Measurements from ENCODE around the gene TPRA1.

Gene TPRA1

DNA sequence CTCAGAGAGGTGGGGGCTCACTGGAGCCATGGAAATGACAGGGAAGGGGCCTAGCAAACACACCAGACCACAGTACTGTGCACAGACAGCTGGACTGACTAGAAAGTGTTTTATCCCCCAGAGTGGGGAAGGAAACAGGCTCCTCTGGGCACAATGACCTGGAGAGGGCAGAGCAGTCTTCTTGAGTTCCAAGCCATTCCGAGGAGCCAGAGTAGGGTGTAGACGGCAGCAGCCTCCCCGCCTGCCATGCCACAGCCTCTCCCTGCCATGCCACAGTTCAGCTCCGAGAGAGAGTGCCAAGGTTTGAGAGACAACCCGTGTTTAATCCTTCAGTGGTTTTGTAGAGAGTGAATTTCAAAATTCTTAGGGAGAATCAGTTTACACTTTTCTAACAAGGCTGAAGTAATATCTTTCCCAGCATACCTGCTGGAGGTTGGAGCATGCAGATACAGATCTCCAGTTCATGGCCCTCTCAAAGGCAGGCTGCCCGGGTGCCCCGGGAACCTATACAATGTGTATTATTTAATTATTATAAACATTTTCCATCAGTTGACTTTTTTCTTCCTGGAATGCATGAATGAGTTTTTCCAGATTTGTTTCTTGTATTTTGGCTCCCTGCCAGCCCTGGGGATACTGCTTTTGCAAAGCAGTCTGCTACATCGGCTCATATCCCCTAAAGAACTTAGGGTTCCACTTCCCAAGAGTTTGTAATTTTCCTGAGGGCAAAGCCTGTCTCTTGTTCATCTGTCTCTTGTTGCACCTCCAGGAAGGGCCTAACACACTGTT is 41.7 kb upstream of the TPRA1 start:
- H4K20me1 ChIP-seq (ENCODE audit: insufficient read depth, low read length): no peaks in the 10 kb centered on the region
- no peak for TF ChIP-seq EZH2 (IDR thresholded peaks at IDR 0.05; ENCODE audit: borderline replicate concordance, low read depth, low read length, severe bottlenecking)
- TF ChIP-seq, protein P1, sequence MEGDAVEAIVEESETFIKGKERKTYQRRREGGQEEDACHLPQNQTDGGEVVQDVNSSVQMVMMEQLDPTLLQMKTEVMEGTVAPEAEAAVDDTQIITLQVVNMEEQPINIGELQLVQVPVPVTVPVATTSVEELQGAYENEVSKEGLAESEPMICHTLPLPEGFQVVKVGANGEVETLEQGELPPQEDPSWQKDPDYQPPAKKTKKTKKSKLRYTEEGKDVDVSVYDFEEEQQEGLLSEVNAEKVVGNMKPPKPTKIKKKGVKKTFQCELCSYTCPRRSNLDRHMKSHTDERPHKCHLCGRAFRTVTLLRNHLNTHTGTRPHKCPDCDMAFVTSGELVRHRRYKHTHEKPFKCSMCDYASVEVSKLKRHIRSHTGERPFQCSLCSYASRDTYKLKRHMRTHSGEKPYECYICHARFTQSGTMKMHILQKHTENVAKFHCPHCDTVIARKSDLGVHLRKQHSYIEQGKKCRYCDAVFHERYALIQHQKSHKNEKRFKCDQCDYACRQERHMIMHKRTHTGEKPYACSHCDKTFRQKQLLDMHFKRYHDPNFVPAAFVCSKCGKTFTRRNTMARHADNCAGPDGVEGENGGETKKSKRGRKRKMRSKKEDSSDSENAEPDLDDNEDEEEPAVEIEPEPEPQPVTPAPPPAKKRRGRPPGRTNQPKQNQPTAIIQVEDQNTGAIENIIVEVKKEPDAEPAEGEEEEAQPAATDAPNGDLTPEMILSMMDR (IDR thresholded peaks at IDR 0.05; ENCODE audit: borderline replicate concordance, extremely low read depth, low read length, poor library complexity, severe bottlenecking): no peak
- peaks cover 3% of the 10 kb centered on the region for H3K4me1 ChIP-seq (ENCODE audit: insufficient read depth, low read length)
- no peak overlapping the region for H3K27ac ChIP-seq (ENCODE audit: low read length)
- no peak for ATAC-seq (ENCODE audit: insufficient read depth, low read depth)
- H3K36me3 ChIP-seq (ENCODE audit: insufficient read depth, low read length): no peaks in the 10 kb centered on the region
- peaks cover 4% of the 10 kb centered on the region for H3K27me3 ChIP-seq (ENCODE audit: insufficient read depth, low read length, poor library complexity)
- no peak overlapping the region for H2AFZ ChIP-seq (ENCODE audit: low read depth, low read length)
- no peak overlapping the region for H3K4me2 ChIP-seq (ENCODE audit: insufficient read depth, low read length)
- DNase-seq: no peak
- H3K79me2 ChIP-seq (ENCODE audit: insufficient read depth, low read length): no peaks in the 10 kb centered on the region
- H3K9me3 ChIP-seq (ENCODE audit: insufficient read depth, low read length, severe bottlenecking): no peaks in the 10 kb centered on the region
- H3K9ac ChIP-seq (ENCODE audit: low read depth, low read length): no peak overlapping the region
- H3K4me3 ChIP-seq (ENCODE audit: low read depth in 1 of 2, low read length in 2 of 2): no peak overlapping the region

DNA sequence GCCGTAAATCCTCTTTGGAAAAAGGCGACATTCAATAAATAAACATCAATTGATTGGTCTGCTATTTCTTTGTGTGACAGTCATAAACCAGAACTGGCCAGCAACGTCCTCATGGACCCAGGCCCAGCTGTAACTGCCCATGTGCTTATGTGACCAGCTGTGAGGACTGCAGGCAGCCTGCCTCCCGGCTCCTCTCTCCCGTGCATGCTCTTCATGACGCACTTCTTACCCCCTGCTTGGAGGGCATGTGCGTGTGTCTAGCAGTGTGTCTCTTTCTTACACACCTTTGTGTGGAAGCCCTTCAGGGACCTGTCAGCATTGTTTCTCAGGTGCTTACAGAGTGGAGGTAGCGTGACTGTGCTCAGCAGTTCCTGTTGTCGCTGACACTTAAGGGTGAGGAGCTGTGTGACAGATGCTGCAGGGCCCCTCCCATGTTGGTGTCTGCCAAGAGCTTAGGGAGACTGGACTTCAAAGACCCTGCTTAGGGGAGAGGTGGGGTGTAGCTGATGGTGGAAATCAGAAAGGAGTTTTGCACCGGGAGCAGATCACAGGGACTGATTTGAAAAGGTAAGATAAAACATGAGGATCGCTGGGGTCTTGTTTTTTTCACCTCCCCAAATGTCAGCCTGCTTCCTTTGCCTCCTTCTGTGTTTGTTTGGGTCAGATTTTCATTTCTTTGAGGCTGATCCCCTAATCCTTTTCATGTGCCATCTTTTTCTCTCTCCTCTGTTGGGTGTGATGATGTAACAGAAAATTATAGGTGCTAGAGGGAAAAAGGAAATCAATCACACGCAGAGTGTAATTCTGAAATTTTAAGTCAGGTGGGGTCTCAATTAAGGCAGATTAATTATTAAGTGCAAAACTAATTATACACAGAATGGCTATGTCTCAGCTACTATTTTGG is 40.5 kb upstream of the TPRA1 start:
- Histone ChIP-seq H3K9ac (ENCODE audit: low read depth, low read length) (no peak overlapping the region), H3K27me3 (ENCODE audit: insufficient read depth, low read length, poor library complexity) (peaks cover 4% of the 10 kb centered on the region), H3K79me2 (ENCODE audit: insufficient read depth, low read length) (no peaks in the 10 kb centered on the region), H2AFZ (ENCODE audit: low read depth, low read length) (no peak overlapping the region), H4K20me1 (ENCODE audit: insufficient read depth, low read length) (no peaks in the 10 kb centered on the region), H3K27ac (ENCODE audit: low read length) (no peak overlapping the region), H3K4me1 (ENCODE audit: insufficient read depth, low read length) (no peaks in the 10 kb centered on the region), H3K9me3 (ENCODE audit: insufficient read depth, low read length, severe bottlenecking) (no peaks in the 10 kb centered on the region), H3K4me3 (ENCODE audit: low read depth in 1 of 2, low read length in 2 of 2) (no peak overlapping the region), H3K4me2 (ENCODE audit: insufficient read depth, low read length) (no peak overlapping the region), H3K36me3 (ENCODE audit: insufficient read depth, low read length) (no peaks in the 10 kb centered on the region)
- no peak for TF ChIP-seq EZH2 (IDR thresholded peaks at IDR 0.05; ENCODE audit: borderline replicate concordance, low read depth, low read length, severe bottlenecking)
- TF ChIP-seq, protein P1 (IDR thresholded peaks at IDR 0.05; ENCODE audit: borderline replicate concordance, extremely low read depth, low read length, poor library complexity, severe bottlenecking): no peak
- ATAC-seq (ENCODE audit: insufficient read depth, low read depth) (no peak), DNase-seq (no peak)

DNA sequence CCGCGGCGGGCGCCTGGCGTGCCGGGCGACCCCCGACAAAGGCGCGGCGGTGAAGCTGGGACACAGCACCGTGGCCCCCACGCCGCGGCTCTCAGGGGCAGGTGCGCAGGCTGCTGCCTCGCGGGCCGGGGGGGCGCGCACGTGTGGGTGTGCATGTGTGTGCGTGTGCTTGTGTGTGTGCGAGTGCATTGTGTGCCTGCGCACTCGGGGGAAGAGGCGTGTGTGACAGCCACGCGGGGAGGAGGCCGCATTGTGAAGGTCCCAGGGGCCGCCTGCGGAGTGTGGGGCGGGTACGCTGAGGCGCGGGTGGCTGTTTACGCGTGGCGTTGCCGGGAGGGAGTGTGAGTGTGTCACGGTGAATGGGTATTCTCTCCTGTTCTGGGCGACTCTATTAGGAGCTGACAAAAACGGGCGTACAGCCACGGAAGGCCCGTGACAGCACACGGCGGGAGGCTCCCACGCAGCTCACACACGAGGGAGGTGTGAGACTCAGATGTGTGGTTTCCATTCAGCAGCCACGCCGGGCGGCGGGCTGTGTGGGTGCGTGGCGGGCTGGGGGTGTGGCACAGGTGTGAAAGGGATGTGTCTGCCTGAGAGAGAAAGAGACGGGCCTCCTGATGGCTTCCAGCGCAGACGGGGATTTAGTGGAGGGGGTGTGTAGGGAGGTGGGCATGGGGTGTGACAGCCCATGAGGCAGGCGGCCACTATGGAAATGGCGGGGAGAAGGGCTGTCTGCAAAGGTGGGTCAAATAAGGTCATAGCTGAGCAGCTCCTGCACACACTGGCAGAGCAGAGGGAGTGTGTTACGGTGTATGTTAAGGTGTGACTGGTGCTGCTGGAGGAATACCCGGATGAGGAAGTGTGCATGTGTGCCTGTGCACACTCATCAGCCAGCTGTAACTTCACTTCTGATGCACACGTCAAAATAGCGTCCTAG is 39.2 kb upstream of the TPRA1 start:
- H2AFZ ChIP-seq (ENCODE audit: low read depth, low read length): no peak overlapping the region
- no peak overlapping the region for H3K4me2 ChIP-seq (ENCODE audit: insufficient read depth, low read length)
- H3K27ac ChIP-seq (ENCODE audit: low read length): no peak overlapping the region
- H3K4me1 ChIP-seq (ENCODE audit: insufficient read depth, low read length): no peaks in the 10 kb centered on the region
- no peak for ATAC-seq (ENCODE audit: insufficient read depth, low read depth)
- H3K27me3 ChIP-seq (ENCODE audit: insufficient read depth, low read length, poor library complexity): peaks cover 4% of the 10 kb centered on the region
- TF ChIP-seq EZH2 (IDR thresholded peaks at IDR 0.05; ENCODE audit: borderline replicate concordance, low read depth, low read length, severe bottlenecking): no peak
- TF ChIP-seq, protein P1 (IDR thresholded peaks at IDR 0.05; ENCODE audit: borderline replicate concordance, extremely low read depth, low read length, poor library complexity, severe bottlenecking): no peak
- no peaks in the 10 kb centered on the region for H3K9me3 ChIP-seq (ENCODE audit: insufficient read depth, low read length, severe bottlenecking)
- H3K36me3 ChIP-seq (ENCODE audit: insufficient read depth, low read length): no peaks in the 10 kb centered on the region
- H3K79me2 ChIP-seq (ENCODE audit: insufficient read depth, low read length): no peaks in the 10 kb centered on the region
- H4K20me1 ChIP-seq (ENCODE audit: insufficient read depth, low read length): no peaks in the 10 kb centered on the region
- no peak overlapping the region for H3K4me3 ChIP-seq (ENCODE audit: low read depth in 1 of 2, low read length in 2 of 2)
- no peak for DNase-seq
- H3K9ac ChIP-seq (ENCODE audit: low read depth, low read length): no peak overlapping the region
